ENCODE results near the gene TUSC2. TPM values are rescaled to one million over a fixed set of nuclear protein-coding genes. Genes with fewer than 3 reads are reported as not detected.

The TUSC2 gene
- total and polyA plus RNA-seq, 2 donors (not counting 1 experiment from before 2014, with no cell fraction given), result 28.2 to 29.3 TPM

DNA sequence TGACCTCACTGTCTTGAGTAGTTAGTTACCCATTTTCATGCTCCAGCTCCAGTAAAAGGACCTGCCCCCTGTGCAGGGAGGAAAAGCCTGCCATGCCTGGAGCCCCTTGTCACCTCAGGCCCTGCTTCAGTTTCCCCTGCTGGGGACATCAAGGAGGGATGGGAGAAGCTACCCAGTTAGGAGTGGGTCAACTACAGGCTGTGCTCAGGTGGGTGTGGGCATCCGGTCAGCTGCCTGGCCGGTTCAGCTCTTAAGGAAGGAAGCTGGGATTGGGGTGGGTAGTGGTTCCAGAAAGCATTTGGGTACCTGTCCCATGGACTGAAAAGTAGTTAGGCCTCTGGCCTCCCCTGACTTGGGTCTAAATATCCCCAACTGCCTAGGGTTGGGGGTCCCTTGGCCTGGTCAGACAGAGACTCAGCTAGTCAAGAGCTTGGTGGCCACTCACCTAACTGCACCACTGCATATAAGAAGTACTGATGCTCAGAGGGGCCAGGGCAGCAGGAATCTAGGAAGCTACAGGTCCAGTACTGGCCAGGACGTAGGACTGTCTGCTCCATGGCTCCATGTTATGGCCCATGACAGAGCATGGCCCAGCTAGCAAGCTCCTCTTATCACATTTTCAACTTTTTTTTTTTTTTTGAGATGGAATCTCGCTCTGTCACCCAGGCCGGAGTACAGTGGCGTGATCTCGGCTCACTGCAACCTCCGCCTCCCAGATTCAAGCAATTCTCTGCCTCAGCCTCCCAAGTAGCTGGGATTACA is 48.6 kb downstream of the TUSC2 start:
- H3K4me1 ChIP-seq (ENCODE audit: control insufficient read depth in 2 of 2, insufficient read depth in 2 of 2, low read length in 2 of 2), result peaks cover 19 to 21% of the 10 kb centered on the region in 2 donors
- H3K79me2 ChIP-seq (ENCODE audit: control insufficient read depth, insufficient read depth, low read length), result no peaks in the 10 kb centered on the region
- peaks cover 18% of the 10 kb centered on the region for H3K27me3 Mint-ChIP-seq
- H3K4me3 ChIP-seq (ENCODE audit: control extremely low read depth in 1 of 5, extremely low read depth in 1 of 5, insufficient read depth in 1 of 5, low read depth in 2 of 5, low read length in 4 of 5), result no peak overlapping the region
- H3K9me3 Mint-ChIP-seq (ENCODE audit: insufficient read depth), result no peaks in the 10 kb centered on the region
- H3K27me3 ChIP-seq (replicated peaks in 1 of 4; ENCODE audit: control extremely low read depth in 1 of 4, control insufficient read depth in 3 of 4, insufficient read depth in 4 of 4, low read length in 3 of 4), result peaks cover 0 to 42% (median 14%) of the 10 kb centered on the region in 4 experiments
- POLR2A ChIA-PET, result no interaction called here
- no peak overlapping the region for H3K27ac Mint-ChIP-seq
- WGBS (ENCODE audit: insufficient coverage), result 92% methylated on average over 1 of the region's 8 CpGs
- no peak overlapping the region for H3K4me3 Mint-ChIP-seq
- peaks cover 2% of the 10 kb centered on the region for H4K20me1 ChIP-seq (ENCODE audit: control insufficient read depth, insufficient read depth, low read length, poor library complexity, severe bottlenecking)
- H2AFZ ChIP-seq (ENCODE audit: insufficient read depth, low read depth, low read length, poor library complexity, severe bottlenecking), result no peak overlapping the region
- intact Hi-C loops (cut with micrococcal nuclease), result no loop called here
- no peak overlapping the region for H3K9ac ChIP-seq (ENCODE audit: low read length)
- no peak overlapping the region for H3K27ac ChIP-seq (ENCODE audit: low read length in 2 of 2)
- no peak overlapping the region for H3K4me2 ChIP-seq (replicated peaks; ENCODE audit: low read depth, low read length, poor library complexity, severe bottlenecking)
- H3K9me3 ChIP-seq (ENCODE audit: control extremely low read depth in 1 of 3, control insufficient read depth in 2 of 3, insufficient read depth in 1 of 3, low read length in 2 of 3), result peaks cover 0 to 3% (median 0%) of the 10 kb centered on the region in 3 donors
- DNase-seq (no peak), ATAC-seq (ENCODE audit: low read depth) (no peak)
- CTCF ChIA-PET, result interaction anchor here (0.8 to 3.1 kb wide), 6 partner anchors 8 to 159 kb away, joined by 3 to 14 read pairs (median 4); partner anchors contain the start of gene HYAL2
- H3K4me1 Mint-ChIP-seq, result peaks cover 14% of the 10 kb centered on the region
- H3K36me3 ChIP-seq (replicated peaks in 1 of 2; ENCODE audit: control extremely low read depth in 1 of 2, control insufficient read depth in 1 of 2, extremely low read depth in 1 of 2, insufficient read depth in 2 of 2, low read length in 1 of 2), result no peaks in the 10 kb centered on the region
- no peak for TF ChIP-seq EZH2 (IDR thresholded peaks at IDR 0.05; ENCODE audit: borderline replicate concordance, insufficient read depth, low read depth, low read length, poor library complexity, severe bottlenecking)
- TF ChIP-seq, protein P1, sequence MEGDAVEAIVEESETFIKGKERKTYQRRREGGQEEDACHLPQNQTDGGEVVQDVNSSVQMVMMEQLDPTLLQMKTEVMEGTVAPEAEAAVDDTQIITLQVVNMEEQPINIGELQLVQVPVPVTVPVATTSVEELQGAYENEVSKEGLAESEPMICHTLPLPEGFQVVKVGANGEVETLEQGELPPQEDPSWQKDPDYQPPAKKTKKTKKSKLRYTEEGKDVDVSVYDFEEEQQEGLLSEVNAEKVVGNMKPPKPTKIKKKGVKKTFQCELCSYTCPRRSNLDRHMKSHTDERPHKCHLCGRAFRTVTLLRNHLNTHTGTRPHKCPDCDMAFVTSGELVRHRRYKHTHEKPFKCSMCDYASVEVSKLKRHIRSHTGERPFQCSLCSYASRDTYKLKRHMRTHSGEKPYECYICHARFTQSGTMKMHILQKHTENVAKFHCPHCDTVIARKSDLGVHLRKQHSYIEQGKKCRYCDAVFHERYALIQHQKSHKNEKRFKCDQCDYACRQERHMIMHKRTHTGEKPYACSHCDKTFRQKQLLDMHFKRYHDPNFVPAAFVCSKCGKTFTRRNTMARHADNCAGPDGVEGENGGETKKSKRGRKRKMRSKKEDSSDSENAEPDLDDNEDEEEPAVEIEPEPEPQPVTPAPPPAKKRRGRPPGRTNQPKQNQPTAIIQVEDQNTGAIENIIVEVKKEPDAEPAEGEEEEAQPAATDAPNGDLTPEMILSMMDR (IDR thresholded peaks at IDR 0.05), result no peak

DNA sequence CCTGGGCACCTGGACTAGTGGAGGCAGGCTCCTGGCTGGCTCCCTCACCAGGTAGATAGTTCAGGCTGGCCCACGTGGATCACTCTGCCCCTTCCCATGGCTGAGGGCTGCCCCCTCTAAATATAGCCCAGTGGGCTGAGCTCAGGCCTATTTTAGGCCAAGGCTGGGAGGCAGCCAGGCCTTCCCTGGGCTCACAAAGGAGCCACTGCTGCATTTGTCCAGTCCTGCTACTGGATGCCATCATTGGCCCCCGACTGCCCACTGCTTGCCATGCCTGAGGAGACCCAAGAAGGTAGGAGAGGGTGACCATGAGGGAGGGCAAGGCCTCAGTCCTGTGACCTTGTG is 49.2 kb downstream of the TUSC2 start, which contains the start of gene LSMEM2:
Gene LSMEM2 (plus strand): TSS at position 208 of the 345 bp plus-strand sequence. CDS start 27 bp downstream, at position 235.
- Histone ChIP-seq H2AFZ (ENCODE audit: insufficient read depth, low read depth, low read length, poor library complexity, severe bottlenecking) (no peak within 1 kb of the TSS), H3K79me2 (ENCODE audit: control insufficient read depth, insufficient read depth, low read length) (no peaks in the 10 kb centered on the region), H3K4me2 (replicated peaks; ENCODE audit: low read depth, low read length, poor library complexity, severe bottlenecking) (no peak within 1 kb of the TSS), H3K9ac (ENCODE audit: low read length) (no peak within 1 kb of the TSS), H3K9me3 (ENCODE audit: control extremely low read depth in 1 of 3, control insufficient read depth in 2 of 3, insufficient read depth in 1 of 3, low read length in 2 of 3) (peaks cover 0 to 3% (median 0%) of the 10 kb centered on the region in 3 donors), H3K36me3 (replicated peaks in 1 of 2; ENCODE audit: control extremely low read depth in 1 of 2, control insufficient read depth in 1 of 2, extremely low read depth in 1 of 2, insufficient read depth in 2 of 2, low read length in 1 of 2) (no peaks in the 10 kb centered on the region), H4K20me1 (ENCODE audit: control insufficient read depth, insufficient read depth, low read length, poor library complexity, severe bottlenecking) (peaks cover 8% of the 10 kb centered on the region), H3K4me3 (ENCODE audit: control extremely low read depth in 1 of 5, extremely low read depth in 1 of 5, insufficient read depth in 1 of 5, low read depth in 2 of 5, low read length in 4 of 5) (no peak within 1 kb of the TSS), H3K27ac (ENCODE audit: low read length in 2 of 2) (no peak within 1 kb of the TSS), H3K4me1 (ENCODE audit: control insufficient read depth in 2 of 2, insufficient read depth in 2 of 2, low read length in 2 of 2) (peaks cover 25 to 27% of the 10 kb centered on the region in 2 donors), H3K27me3 (replicated peaks in 1 of 4; ENCODE audit: control extremely low read depth in 1 of 4, control insufficient read depth in 3 of 4, insufficient read depth in 4 of 4, low read length in 3 of 4) (peaks cover 0 to 48% (median 20%) of the 10 kb centered on the region in 4 experiments)
- TF ChIP-seq EZH2 (IDR thresholded peaks at IDR 0.05; ENCODE audit: borderline replicate concordance, insufficient read depth, low read depth, low read length, poor library complexity, severe bottlenecking), result no peak
- TF ChIP-seq, protein P1 (IDR thresholded peaks at IDR 0.05), result no peak
- 92% methylated on average over 2 of the region's 2 CpGs for WGBS (ENCODE audit: insufficient coverage)
- Mint-ChIP-seq H3K9me3 (ENCODE audit: insufficient read depth) (no peaks in the 10 kb centered on the region), H3K27ac (no peak within 1 kb of the TSS), H3K27me3 (peaks cover 23% of the 10 kb centered on the region), H3K4me1 (peaks cover 19% of the 10 kb centered on the region), H3K4me3 (no peak within 1 kb of the TSS)
- DNase-seq (no peak), ATAC-seq (ENCODE audit: low read depth) (no peak)
- ChIA-PET POLR2A (no interaction called here), CTCF (interaction anchor here (1.0 to 3.1 kb wide), 5 partner anchors 8 to 159 kb away, joined by 3 to 14 read pairs (median 4); no protein-coding TSS in a partner anchor)
- intact Hi-C loops (cut with micrococcal nuclease), result no loop called here
